CD14-positive monocyte (primary cell): ENCODE results near the gene TTYH1. TPM values are rescaled to one million over a fixed set of nuclear protein-coding genes. Genes with fewer than 3 reads are reported as not detected.

Experiments
- DNase-seq, 3 donors: peaks; one replicate each; pipeline ENCODE4 v3.0.0-alpha.2; 2011 to 2022
- H2AFZ ChIP-seq: 2 replicates; pipeline ENCODE4 v1.6.0; 2012; ENCODE audit warnings: mild to moderate bottlenecking, low read depth, low read length, inconsistent platforms; ENCODE audit not compliant: insufficient read depth, poor library complexity, severe bottlenecking
- H3K27ac ChIP-seq, 2 donors: 1 replicate in 1 of 2; 2 replicates in 1 of 2; pipeline ENCODE4 v1.5.1; 2012 to 2013; ENCODE audit warnings: low read length in 2 of 2, control low read depth in 1 of 2, inconsistent platforms in 1 of 2, low read depth in 1 of 2, mild to moderate bottlenecking in 1 of 2
- H3K27me3 ChIP-seq, 2 donors: one replicate each; pipeline versions ENCODE4 v1.6.0 to v1.6.1; 2011 to 2013; ENCODE audit warnings: low read length in 2 of 2; ENCODE audit not compliant: control insufficient read depth in 2 of 2, insufficient read depth in 2 of 2
- H3K36me3 ChIP-seq, 2 donors: replicated peaks in 1 of 2; 1 replicate in 1 of 2; 2 replicates in 1 of 2; pipeline versions ENCODE4 v1.5.1 to v1.6.1; 2012 to 2013; ENCODE audit warnings: low read length in 2 of 2, control low read depth in 1 of 2, inconsistent platforms in 1 of 2, mild to moderate bottlenecking in 1 of 2; ENCODE audit not compliant: insufficient read depth in 2 of 2, control insufficient read depth in 1 of 2
- H3K4me1 ChIP-seq, 2 donors: 1 replicate in 1 of 2; 2 replicates in 1 of 2; pipeline versions ENCODE4 v1.5.1 to v1.6.1; 2012 to 2013; ENCODE audit warnings: low read length in 2 of 2, control low read depth in 1 of 2, inconsistent platforms in 1 of 2, mild to moderate bottlenecking in 1 of 2, moderate library complexity in 1 of 2; ENCODE audit not compliant: insufficient read depth in 2 of 2, control insufficient read depth in 1 of 2
- H3K4me2 ChIP-seq: replicated peaks from 2 replicates; pipeline ENCODE3; 2012; ENCODE audit warnings: low read length, moderate library complexity, mild to moderate bottlenecking; ENCODE audit not compliant: poor library complexity, severe bottlenecking; ENCODE audit errors: extremely low read depth
- H3K4me3 ChIP-seq, 3 experiments: fragments of 200-600 bp in 1 of 3; sonication (generic) in 1 of 3; replicated peaks in 1 of 3; 1 replicate in 2 of 3; 2 replicates in 1 of 3; pipeline ENCODE4 v1.5.1; 2011 to 2013; ENCODE audit warnings: low read length in 3 of 3, mild to moderate bottlenecking in 3 of 3, control low read depth in 2 of 3, low read depth in 2 of 3, inconsistent platforms in 1 of 3, moderate library complexity in 1 of 3
- H3K79me2 ChIP-seq: 2 replicates; pipeline ENCODE4 v1.6.0; 2012; ENCODE audit warnings: mild to moderate bottlenecking, control low read depth, inconsistent platforms, low read length, moderate library complexity; ENCODE audit not compliant: insufficient read depth
- H3K9ac ChIP-seq: 2 replicates; pipeline ENCODE4 v1.6.0; 2017; ENCODE audit warnings: low read length, mild to moderate bottlenecking; ENCODE audit not compliant: insufficient read depth, poor library complexity, severe bottlenecking
- H3K9me3 ChIP-seq, 2 donors: replicated peaks in 1 of 2; 1 replicate in 1 of 2; 2 replicates in 1 of 2; pipeline versions ENCODE4 v1.5.1 to v1.6.1; 2012 to 2013; ENCODE audit warnings: low read length in 2 of 2, control low read depth in 1 of 2; ENCODE audit not compliant: control insufficient read depth in 1 of 2, insufficient read depth in 1 of 2
- H4K20me1 ChIP-seq: 2 replicates; pipeline ENCODE4 v1.6.0; 2012; ENCODE audit warnings: mild to moderate bottlenecking, low read length, control low read depth, moderate library complexity; ENCODE audit not compliant: insufficient read depth
- H3K27ac Mint-ChIP-seq, 7 donors: one replicate each; pipeline ENCODE4 v1.8.0; 2020; ENCODE audit warnings: mild to moderate bottlenecking in 7 of 7, mixed read lengths in 7 of 7, moderate library complexity in 6 of 7, inconsistent platforms in 2 of 7
- H3K27me3 Mint-ChIP-seq, 3 donors: one replicate each; pipeline ENCODE4 v1.8.0; 2021 to 2022; ENCODE audit warnings: low read depth in 3 of 3, mild to moderate bottlenecking in 3 of 3, mixed read lengths in 3 of 3, moderate library complexity in 3 of 3, inconsistent platforms in 1 of 3
- H3K36me3 Mint-ChIP-seq, 2 donors: one replicate each; pipeline ENCODE4 v1.8.0; 2020; ENCODE audit warnings: mixed read lengths in 2 of 2, inconsistent platforms in 1 of 2, mild to moderate bottlenecking in 1 of 2
- H3K4me1 Mint-ChIP-seq: one replicate; pipeline ENCODE4 v1.8.0; 2020; ENCODE audit warnings: mild to moderate bottlenecking, mixed read lengths
- H3K4me3 Mint-ChIP-seq, 2 donors: one replicate each; pipeline ENCODE4 v1.8.0; 2020; ENCODE audit warnings: mild to moderate bottlenecking in 2 of 2, mixed read lengths in 2 of 2, moderate library complexity in 1 of 2
- H3K9me3 Mint-ChIP-seq, 7 donors: one replicate each; pipeline ENCODE4 v1.8.0; 2020 to 2022; ENCODE audit warnings: mixed read lengths in 7 of 7, mild to moderate bottlenecking in 6 of 7, moderate library complexity in 6 of 7, inconsistent platforms in 2 of 7
- CTCF ChIP-seq: fragments of 200-600 bp; IDR thresholded peaks from one replicate; pipeline ENCODE4 v1.8.0; 2022; ENCODE audit warnings: antibody characterized with exemption, mild to moderate bottlenecking
- WGBS: methylation state at CpG from one replicate; pipeline ENCODE4 v1.1.5; 2013; ENCODE audit warnings: missing lambda C conversion rate; ENCODE audit not compliant: insufficient coverage; 5-methylcytosine and 5-hydroxymethylcytosine counted together
- intact Hi-C, 2 donors: fragments of 100-400 bp; cut with micrococcal nuclease; formaldehyde crosslinking; loops; one replicate each; pipeline versions ENCODE4 v1.15.0 to v1.15.1; 2023
- polyA plus RNA-seq, 3 donors: library from polyadenylated mRNA; depleted of rRNA in 1 of 3; unstranded in 2 of 3; stranded (reverse) in 1 of 3; fragments of 300-500 nt in 2 of 3; fragments of >200 nt in 1 of 3; fragmentation: Illumina TruSeq in 2 of 3; gene quantifications; 1 replicate in 2 of 3; 2 replicates in 1 of 3; pipeline ENCODE4 v1.2.3, GENCODE V29; 2012 to 2021

TTYH1 gene
- polyA plus RNA-seq, 3 donors = not detected

GRCh38 chr19:54434873-54435214 is 19.6 kb downstream of the TTYH1 start:
- no peak for TF ChIP-seq CTCF
- Histone ChIP-seq H4K20me1 (peaks cover 41% of the 10 kb centered on the region), H3K79me2 (no peaks in the 10 kb centered on the region), H3K36me3 (peaks cover 2 to 11% of the 10 kb centered on the region in 2 donors), H2AFZ (no peak overlapping the region), H3K9me3 (no peaks in the 10 kb centered on the region), H3K27me3 (peaks cover 2 to 33% of the 10 kb centered on the region in 2 donors), H3K4me3 (no peak overlapping the region), H3K4me2 (no peak overlapping the region), H3K9ac (no peak overlapping the region), H3K27ac (no peak overlapping the region), H3K4me1 (peaks cover 3 to 16% of the 10 kb centered on the region in 2 donors)
- H3K36me3 Mint-ChIP-seq = peaks cover 14 to 27% of the 10 kb centered on the region in 2 donors
- DNase-seq = no peak
- H3K4me1 Mint-ChIP-seq = peaks cover 7% of the 10 kb centered on the region
- intact Hi-C loops = no loop called here
- peaks cover 0 to 4% (median 0%) of the 10 kb centered on the region in 7 donors for H3K9me3 Mint-ChIP-seq
- peak overlapping the region in 1 of 7 donors; percentile 15 for H3K27ac Mint-ChIP-seq
- H3K27me3 Mint-ChIP-seq = peaks cover 27 to 46% (median 33%) of the 10 kb centered on the region in 3 donors
- 63% methylated on average over 8 of the region's 11 CpGs for WGBS
- H3K4me3 Mint-ChIP-seq = peak overlapping the region in 1 of 2 donors; percentile 47

- no peak overlapping the region for H3K4me3 Mint-ChIP-seq
Measured at GRCh38 chr19:54435551-54436016, 20.3 kb downstream of the TTYH1 start.

More at GRCh38 chr19:54435551-54436016, 20.3 kb downstream of the TTYH1 start:
- Histone ChIP-seq H3K9ac (no peak overlapping the region), H3K9me3 (no peaks in the 10 kb centered on the region), H3K79me2 (no peaks in the 10 kb centered on the region), H4K20me1 (peaks cover 44% of the 10 kb centered on the region), H3K4me3 (no peak overlapping the region), H2AFZ (no peak overlapping the region), H3K27ac (no peak overlapping the region), H3K27me3 (peaks cover 0 to 27% of the 10 kb centered on the region in 2 donors), H3K36me3 (peaks cover 5 to 11% of the 10 kb centered on the region in 2 donors), H3K4me2 (no peak overlapping the region), H3K4me1 (peaks cover 2 to 11% of the 10 kb centered on the region in 2 donors)
- 75% methylated on average over 5 of the region's 16 CpGs for WGBS
- peaks cover 24 to 43% (median 26%) of the 10 kb centered on the region in 3 donors for H3K27me3 Mint-ChIP-seq
- H3K4me1 Mint-ChIP-seq = peaks cover 7% of the 10 kb centered on the region
- no peak for TF ChIP-seq CTCF
- intact Hi-C loops = no loop called here
- H3K27ac Mint-ChIP-seq = no peak overlapping the region
- peaks cover 0 to 4% (median 0%) of the 10 kb centered on the region in 7 donors for H3K9me3 Mint-ChIP-seq
- DNase-seq = no peak
- peaks cover 18 to 35% of the 10 kb centered on the region in 2 donors for H3K36me3 Mint-ChIP-seq
